ENCODE data around the gene EID3.

EID3 gene

DNA sequence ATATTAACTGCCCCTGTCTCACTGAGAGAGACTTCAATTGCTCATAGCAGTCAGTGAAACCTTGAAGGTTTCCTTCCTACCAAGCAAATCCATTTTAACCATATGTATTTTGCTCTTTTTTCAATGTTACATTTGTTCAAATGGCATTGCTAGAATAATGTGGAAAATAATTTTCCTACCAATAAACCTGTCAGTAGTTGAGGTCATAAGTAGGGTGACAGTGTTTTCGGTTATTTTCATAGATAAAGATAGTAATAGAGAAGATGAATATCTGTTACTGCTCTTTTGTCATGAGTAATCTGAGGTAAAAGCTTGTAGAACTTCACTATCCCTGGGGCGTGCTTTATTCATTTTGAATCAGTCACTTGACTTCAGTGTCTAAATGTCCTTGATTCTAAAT, 32.6 kb downstream of the EID3 start:
- no peaks in the 10 kb centered on the region for H3K4me1 ChIP-seq (ENCODE audit: control insufficient read depth, insufficient read depth, low read length)
- 89 to 93% methylated on average over 2 of the region's 2 CpGs for WGBS, 2 experiments
- no peaks in the 10 kb centered on the region for H3K9me3 ChIP-seq (ENCODE audit: control insufficient read depth, low read length)
- peaks cover 21% of the 10 kb centered on the region for H3K36me3 ChIP-seq (ENCODE audit: control insufficient read depth, insufficient read depth, low read length)
- H3K27ac ChIP-seq (ENCODE audit: insufficient read depth, low read depth, low read length, poor library complexity, severe bottlenecking), result no peak overlapping the region
- no peaks in the 10 kb centered on the region for H3K27me3 ChIP-seq (ENCODE audit: control insufficient read depth, insufficient read depth, low read length, poor library complexity, severe bottlenecking)
- H3K4me3 ChIP-seq (ENCODE audit: insufficient read depth, low read depth, low read length), result no peak overlapping the region

GRCh38 chr12:104337030-104337558, 33.6 kb downstream of the EID3 start:
- no peaks in the 10 kb centered on the region for H3K4me1 ChIP-seq (ENCODE audit: control insufficient read depth, insufficient read depth, low read length)
- H3K27me3 ChIP-seq (ENCODE audit: control insufficient read depth, insufficient read depth, low read length, poor library complexity, severe bottlenecking), result no peaks in the 10 kb centered on the region
- H3K27ac ChIP-seq (ENCODE audit: insufficient read depth, low read depth, low read length, poor library complexity, severe bottlenecking), result no peak overlapping the region
- H3K36me3 ChIP-seq (ENCODE audit: control insufficient read depth, insufficient read depth, low read length), result peaks cover 31% of the 10 kb centered on the region
- H3K9me3 ChIP-seq (ENCODE audit: control insufficient read depth, low read length), result no peaks in the 10 kb centered on the region
- 94 to 97% methylated on average over 7 of the region's 7 CpGs for WGBS, 2 experiments
- no peak overlapping the region for H3K4me3 ChIP-seq (ENCODE audit: insufficient read depth, low read depth, low read length)

DNA sequence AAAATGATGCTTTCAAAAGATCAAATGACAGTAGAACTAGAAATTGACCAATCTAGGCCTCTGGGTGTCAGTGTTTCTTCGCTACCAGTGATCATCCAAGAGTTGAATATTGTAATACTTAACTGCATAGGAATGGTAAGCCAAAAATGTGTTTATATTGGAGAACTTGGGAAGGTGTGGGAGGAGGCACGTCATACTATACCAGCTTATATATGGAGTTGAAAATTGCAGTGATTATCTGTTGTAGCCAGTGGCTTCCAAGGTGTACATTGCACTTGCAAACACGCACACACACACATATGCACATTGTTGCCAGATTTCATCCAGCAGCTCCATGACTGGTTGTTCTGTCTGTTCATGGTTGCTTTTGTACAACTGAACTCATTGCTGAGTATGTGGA, 36.1 kb downstream of the EID3 start:
- no peaks in the 10 kb centered on the region for H3K4me1 ChIP-seq (ENCODE audit: control insufficient read depth, insufficient read depth, low read length)
- no peak overlapping the region for H3K27ac ChIP-seq (ENCODE audit: insufficient read depth, low read depth, low read length, poor library complexity, severe bottlenecking)
- no peak overlapping the region for H3K4me3 ChIP-seq (ENCODE audit: insufficient read depth, low read depth, low read length)
- H3K9me3 ChIP-seq (ENCODE audit: control insufficient read depth, low read length), result no peaks in the 10 kb centered on the region
- WGBS, 2 experiments, result 93 to 97% methylated on average over 3 of the region's 3 CpGs
- no peaks in the 10 kb centered on the region for H3K27me3 ChIP-seq (ENCODE audit: control insufficient read depth, insufficient read depth, low read length, poor library complexity, severe bottlenecking)
- H3K36me3 ChIP-seq (ENCODE audit: control insufficient read depth, insufficient read depth, low read length), result peaks cover 22% of the 10 kb centered on the region

GRCh38 chr12:104340177-104340576, 36.6 kb downstream of the EID3 start:
- 100% methylated on average over 1 of the region's 1 CpG; no CpG with 5 or more reads in 1 of the 2 experiments for WGBS, 2 experiments
- peaks cover 21% of the 10 kb centered on the region for H3K36me3 ChIP-seq (ENCODE audit: control insufficient read depth, insufficient read depth, low read length)
- no peaks in the 10 kb centered on the region for H3K9me3 ChIP-seq (ENCODE audit: control insufficient read depth, low read length)
- no peak overlapping the region for H3K27ac ChIP-seq (ENCODE audit: insufficient read depth, low read depth, low read length, poor library complexity, severe bottlenecking)
- no peaks in the 10 kb centered on the region for H3K27me3 ChIP-seq (ENCODE audit: control insufficient read depth, insufficient read depth, low read length, poor library complexity, severe bottlenecking)
- H3K4me1 ChIP-seq (ENCODE audit: control insufficient read depth, insufficient read depth, low read length), result no peaks in the 10 kb centered on the region
- no peak overlapping the region for H3K4me3 ChIP-seq (ENCODE audit: insufficient read depth, low read depth, low read length)

GRCh38 chr12:104340925-104341611, 37.5 kb downstream of the EID3 start:
- WGBS, 2 experiments, result 89 to 90% methylated on average over 6 of the region's 6 CpGs
- H3K27me3 ChIP-seq (ENCODE audit: control insufficient read depth, insufficient read depth, low read length, poor library complexity, severe bottlenecking), result no peaks in the 10 kb centered on the region
- no peaks in the 10 kb centered on the region for H3K4me1 ChIP-seq (ENCODE audit: control insufficient read depth, insufficient read depth, low read length)
- H3K9me3 ChIP-seq (ENCODE audit: control insufficient read depth, low read length), result no peaks in the 10 kb centered on the region
- no peak overlapping the region for H3K27ac ChIP-seq (ENCODE audit: insufficient read depth, low read depth, low read length, poor library complexity, severe bottlenecking)
- peaks cover 21% of the 10 kb centered on the region for H3K36me3 ChIP-seq (ENCODE audit: control insufficient read depth, insufficient read depth, low read length)
- H3K4me3 ChIP-seq (ENCODE audit: insufficient read depth, low read depth, low read length), result no peak overlapping the region

- 100% methylated on average over 2 of the region's 2 CpGs for WGBS, 2 experiments
- Histone ChIP-seq H3K27me3 (ENCODE audit: control insufficient read depth, insufficient read depth, low read length, poor library complexity, severe bottlenecking) (no peaks in the 10 kb centered on the region), H3K9me3 (ENCODE audit: control insufficient read depth, low read length) (no peaks in the 10 kb centered on the region), H3K27ac (ENCODE audit: insufficient read depth, low read depth, low read length, poor library complexity, severe bottlenecking) (no peak overlapping the region), H3K36me3 (ENCODE audit: control insufficient read depth, insufficient read depth, low read length) (peaks cover 20% of the 10 kb centered on the region), H3K4me1 (ENCODE audit: control insufficient read depth, insufficient read depth, low read length) (no peaks in the 10 kb centered on the region), H3K4me3 (ENCODE audit: insufficient read depth, low read depth, low read length) (no peak overlapping the region)
These were observed 38.6 kb downstream of the EID3 start for GRCh38 chr12:104342147-104342546.

DNA sequence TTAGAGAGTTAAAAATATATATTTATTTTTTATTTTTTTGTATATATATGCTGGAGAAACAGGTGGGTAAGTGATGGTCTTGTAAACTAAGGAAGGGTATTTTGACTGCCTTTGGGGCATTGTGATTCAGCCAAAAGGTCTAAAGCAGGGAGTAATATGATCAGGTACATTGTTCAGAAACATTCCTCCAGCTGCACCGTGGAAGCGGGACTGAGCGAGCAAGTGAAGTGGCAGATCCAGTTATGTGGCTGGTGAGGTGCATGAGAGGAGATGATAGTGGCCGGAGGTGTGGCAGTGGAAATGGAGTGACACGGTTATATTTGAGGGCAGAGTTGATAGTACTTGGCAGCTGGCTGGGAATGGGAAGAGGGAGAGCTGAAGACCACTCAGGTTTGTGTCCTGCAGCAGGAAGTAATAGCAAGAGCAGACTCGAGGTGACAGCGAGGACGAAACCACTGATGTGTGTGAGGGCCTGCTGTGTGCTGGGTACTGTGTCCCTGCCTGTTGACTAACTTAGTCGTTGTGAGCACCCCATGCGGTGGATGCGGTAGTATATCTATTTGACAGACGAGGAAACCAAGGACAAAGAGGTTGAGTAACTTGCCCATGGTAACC, 39.2 kb downstream of the EID3 start:
- H3K4me3 ChIP-seq (ENCODE audit: insufficient read depth, low read depth, low read length), result no peak overlapping the region
- no peaks in the 10 kb centered on the region for H3K27me3 ChIP-seq (ENCODE audit: control insufficient read depth, insufficient read depth, low read length, poor library complexity, severe bottlenecking)
- no peak overlapping the region for H3K27ac ChIP-seq (ENCODE audit: insufficient read depth, low read depth, low read length, poor library complexity, severe bottlenecking)
- no peaks in the 10 kb centered on the region for H3K4me1 ChIP-seq (ENCODE audit: control insufficient read depth, insufficient read depth, low read length)
- WGBS, 2 experiments, result 94 to 95% methylated on average over 12 of the region's 12 CpGs
- H3K9me3 ChIP-seq (ENCODE audit: control insufficient read depth, low read length), result no peaks in the 10 kb centered on the region
- peaks cover 16% of the 10 kb centered on the region for H3K36me3 ChIP-seq (ENCODE audit: control insufficient read depth, insufficient read depth, low read length)

DNA sequence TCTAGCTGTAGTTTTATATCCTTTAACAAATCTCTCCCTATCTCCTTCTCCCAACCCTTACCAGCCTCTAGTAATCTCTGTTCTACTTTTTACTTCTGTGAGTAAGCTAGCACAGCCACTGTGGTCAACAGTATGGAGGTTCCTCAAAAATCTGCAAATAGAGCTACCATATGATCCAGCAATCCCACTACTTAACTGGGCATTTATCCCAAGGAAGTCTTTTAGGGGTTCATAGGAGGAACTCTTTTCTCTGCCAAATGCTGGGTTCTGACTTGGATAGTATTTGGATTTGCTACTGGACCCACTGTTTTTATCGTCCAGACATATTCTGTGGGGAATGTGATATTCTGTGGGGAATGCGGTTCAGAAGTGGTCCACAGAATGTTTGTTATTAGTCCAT, 41.1 kb downstream of the EID3 start:
- peaks cover 28% of the 10 kb centered on the region for H3K36me3 ChIP-seq (ENCODE audit: control insufficient read depth, insufficient read depth, low read length)
- no peak overlapping the region for H3K27ac ChIP-seq (ENCODE audit: insufficient read depth, low read depth, low read length, poor library complexity, severe bottlenecking)
- no peaks in the 10 kb centered on the region for H3K9me3 ChIP-seq (ENCODE audit: control insufficient read depth, low read length)
- H3K4me1 ChIP-seq (ENCODE audit: control insufficient read depth, insufficient read depth, low read length), result no peaks in the 10 kb centered on the region
- no peaks in the 10 kb centered on the region for H3K27me3 ChIP-seq (ENCODE audit: control insufficient read depth, insufficient read depth, low read length, poor library complexity, severe bottlenecking)
- no peak overlapping the region for H3K4me3 ChIP-seq (ENCODE audit: insufficient read depth, low read depth, low read length)
- 98% methylated on average over 2 of the region's 2 CpGs for WGBS, 2 experiments

DNA sequence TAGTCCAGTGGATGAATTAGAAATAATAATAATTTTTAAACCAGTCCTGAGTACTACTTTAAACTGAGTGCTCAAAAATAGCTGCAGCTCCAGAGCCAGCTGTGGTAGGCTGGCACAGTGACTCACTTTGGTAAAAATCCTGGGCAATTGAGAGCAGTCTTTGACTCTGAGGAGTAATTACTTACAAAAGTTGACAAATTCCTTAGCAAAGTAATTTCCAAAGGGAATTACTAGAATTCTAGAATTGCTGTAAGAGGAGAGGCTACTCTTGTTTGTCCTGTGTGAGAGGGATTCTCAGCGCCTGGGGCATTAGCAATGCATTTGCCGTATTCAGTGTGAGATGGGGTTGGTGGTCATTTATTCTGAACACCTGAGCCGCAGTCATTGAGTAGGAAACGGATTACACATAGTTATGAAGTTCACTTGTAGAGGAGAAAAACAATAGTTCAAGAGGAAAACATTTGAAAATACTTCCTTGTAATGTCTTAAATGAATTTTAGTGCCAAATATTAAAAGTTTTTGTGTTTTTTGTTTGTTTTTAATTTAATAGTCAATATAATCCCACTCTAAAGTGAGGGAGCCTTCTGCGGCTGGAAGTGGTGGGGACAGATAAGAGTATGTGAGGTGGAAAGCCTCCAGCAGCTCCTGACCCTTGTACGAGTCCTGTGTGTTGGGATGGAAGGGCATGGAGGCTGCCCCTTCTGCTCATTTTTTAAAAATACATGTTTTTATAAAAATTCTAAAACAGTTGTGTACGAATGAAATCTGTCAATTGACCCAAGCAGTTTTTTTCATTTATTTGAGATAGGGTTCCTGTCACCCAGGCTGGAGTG, 41.9 kb downstream of the EID3 start:
- peaks cover 28% of the 10 kb centered on the region for H3K36me3 ChIP-seq (ENCODE audit: control insufficient read depth, insufficient read depth, low read length)
- H3K4me1 ChIP-seq (ENCODE audit: control insufficient read depth, insufficient read depth, low read length), result no peaks in the 10 kb centered on the region
- no peak overlapping the region for H3K27ac ChIP-seq (ENCODE audit: insufficient read depth, low read depth, low read length, poor library complexity, severe bottlenecking)
- no peaks in the 10 kb centered on the region for H3K27me3 ChIP-seq (ENCODE audit: control insufficient read depth, insufficient read depth, low read length, poor library complexity, severe bottlenecking)
- WGBS, 2 experiments, result 94% methylated on average over 6 to 7 of the region's 7 CpGs
- H3K9me3 ChIP-seq (ENCODE audit: control insufficient read depth, low read length), result no peaks in the 10 kb centered on the region
- no peak overlapping the region for H3K4me3 ChIP-seq (ENCODE audit: insufficient read depth, low read depth, low read length)

Data from ectodermal cell (in vitro differentiated cells).